ENCODE results near the gene CABLES1. TPM values are rescaled to one million over a fixed set of nuclear protein-coding genes. Genes with fewer than 3 reads are reported as not detected.

The CABLES1 gene
- total and polyA plus RNA-seq, 2 of the 8 experiments (the other 6 are each of a cell fraction or from before 2014, with no cell fraction given) = 9.2 to 26.4 TPM

- H4K8ac ChIP-seq (ENCODE audit: extremely low read depth, insufficient read depth, low read length) = no peak overlapping the region
- no peak overlapping the region for H3K18ac ChIP-seq (ENCODE audit: extremely low read depth, low read length)
- H3K27ac ChIP-seq (ENCODE audit: low read depth, low read length) = no peak overlapping the region
- H3K4me3 ChIP-seq (ENCODE audit: extremely low read depth in 1 of 4, insufficient read depth in 2 of 4, low read depth in 3 of 4, low read length in 4 of 4) = no peak overlapping the region
- H3K79me1 ChIP-seq (ENCODE audit: low read depth, low read length) = no peaks in the 10 kb centered on the region; the same call in 1 of the 2 replicates
- H3K9ac ChIP-seq (replicated peaks in 1 of 4; ENCODE audit: extremely low read depth in 1 of 4, low read depth in 3 of 4, low read length in 3 of 4) = no peak overlapping the region
- H3K4me2 ChIP-seq (ENCODE audit: insufficient read depth in 1 of 2, low read depth in 2 of 2, low read length in 2 of 2) = no peak overlapping the region
- H3K23me2 ChIP-seq (ENCODE audit: low read depth, low read length) = no peaks in the 10 kb centered on the region
- WGBS, 2 experiments (ENCODE audit: extremely low coverage in 1 of 2, insufficient coverage in 1 of 2, insufficient read length in 1 of 2, insufficient replicate concordance in 2 of 2, low coverage in 1 of 2, low lambda C conversion rate in 2 of 2, missing lambda C conversion rate in 1 of 2) = 82% methylated on average over 2 of the region's 2 CpGs; no CpG with 5 or more reads in 1 of the 2 experiments
- no peak overlapping the region for H4K5ac ChIP-seq (ENCODE audit: insufficient read length, low read depth, low read length)
- peaks cover 0 to 5% of the 10 kb centered on the region in 2 experiments for H4K20me1 ChIP-seq (replicated peaks in 1 of 2; ENCODE audit: control insufficient read depth in 1 of 2, insufficient read depth in 2 of 2, low read length in 2 of 2)
- no peak overlapping the region for H3K56ac ChIP-seq (replicated peaks; ENCODE audit: insufficient read length, low read depth, low read length)
- H2AFZ ChIP-seq (ENCODE audit: low read length) = no peak overlapping the region
- no peak overlapping the region for H3K14ac ChIP-seq (ENCODE audit: insufficient read length)
- H3K27me3 ChIP-seq (replicated peaks in 1 of 4; ENCODE audit: control insufficient read depth in 3 of 4, extremely low read depth in 1 of 4, insufficient read depth in 3 of 4, low read length in 3 of 4) = no peaks in the 10 kb centered on the region
- DNase-seq (ENCODE audit: low read depth in 1 of 2, low spot score in 2 of 2) (no peak), FAIRE-seq (no peak)
- no peak overlapping the region for H2BK5ac ChIP-seq (ENCODE audit: low read depth, low read length)
- H2BK15ac ChIP-seq (ENCODE audit: low read length) = no peak overlapping the region
- POLR2A ChIA-PET (ENCODE audit: partially characterized antibody) = no interaction called here
- no peak overlapping the region for H3K4ac ChIP-seq (replicated peaks; ENCODE audit: insufficient read length, low read depth, low read length)
- peaks cover 0 to 26% (median 4%) of the 10 kb centered on the region in 4 experiments; a peak in 4 of 8 replicates for H3K36me3 ChIP-seq (ENCODE audit: control insufficient read depth in 2 of 4, insufficient read depth in 4 of 4, low read length in 3 of 4)
- peaks cover 0 to 3% of the 10 kb centered on the region in 2 experiments; a peak in 1 of 4 replicates for H3K79me2 ChIP-seq (ENCODE audit: control insufficient read depth in 1 of 2, insufficient read depth in 2 of 2, low read length in 2 of 2)
- no peak overlapping the region for H2BK12ac ChIP-seq (ENCODE audit: low read depth, low read length)
- H2BK20ac ChIP-seq (ENCODE audit: low read length) = no peak overlapping the region
- no peak overlapping the region for H4K91ac ChIP-seq (replicated peaks; ENCODE audit: insufficient read length, low read length)
- H2AK5ac ChIP-seq (ENCODE audit: low read depth, low read length) = no peak overlapping the region
- CTCF ChIA-PET (ENCODE audit: partially characterized antibody) = interaction anchor here (0.7 to 3.6 kb wide), 5 partner anchors 10 to 219 kb away, joined by 3 to 19 read pairs (median 4); no protein-coding TSS in a partner anchor
- H3K23ac ChIP-seq (ENCODE audit: insufficient read length) = no peak overlapping the region
- peaks cover 5 to 18% (median 12%) of the 10 kb centered on the region in 4 experiments; a peak in 6 of 7 replicates for H3K4me1 ChIP-seq (replicated peaks in 1 of 4; ENCODE audit: control insufficient read depth in 3 of 4, insufficient read depth in 4 of 4, low read length in 3 of 4)
- no peaks in the 10 kb centered on the region for H3K9me3 ChIP-seq (ENCODE audit: insufficient read depth in 2 of 2, low read depth in 1 of 2, low read length in 1 of 2)
- no peak overlapping the region for H2BK120ac ChIP-seq (replicated peaks; ENCODE audit: low read depth, low read length)
- TF ChIP-seq BRCA1 (IDR thresholded peaks at IDR 0.05; ENCODE audit: low read depth, low read length) (no peak), POU5F1 (IDR thresholded peaks at IDR 0.05; ENCODE audit: low read depth, low read length) (no peak), RFX5 (IDR thresholded peaks at IDR 0.05; ENCODE audit: borderline replicate concordance, low read depth, low read length) (no peak)
- TF ChIP-seq, protein P1, sequence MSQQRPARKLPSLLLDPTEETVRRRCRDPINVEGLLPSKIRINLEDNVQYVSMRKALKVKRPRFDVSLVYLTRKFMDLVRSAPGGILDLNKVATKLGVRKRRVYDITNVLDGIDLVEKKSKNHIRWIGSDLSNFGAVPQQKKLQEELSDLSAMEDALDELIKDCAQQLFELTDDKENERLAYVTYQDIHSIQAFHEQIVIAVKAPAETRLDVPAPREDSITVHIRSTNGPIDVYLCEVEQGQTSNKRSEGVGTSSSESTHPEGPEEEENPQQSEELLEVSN (IDR thresholded peaks at IDR 0.05) = no peak
These were observed 58.5 kb downstream of the CABLES1 start for GRCh38 chr18:23193742-23194141.
